MV-4-11 (cell line): ENCODE results near the gene P2RX1.

ENCODE experiments used
- DNase-seq: peaks from one replicate; lab custom pipeline; 2025; lab: John Stamatoyannopoulos, UW

The P2RX1 gene

DNA sequence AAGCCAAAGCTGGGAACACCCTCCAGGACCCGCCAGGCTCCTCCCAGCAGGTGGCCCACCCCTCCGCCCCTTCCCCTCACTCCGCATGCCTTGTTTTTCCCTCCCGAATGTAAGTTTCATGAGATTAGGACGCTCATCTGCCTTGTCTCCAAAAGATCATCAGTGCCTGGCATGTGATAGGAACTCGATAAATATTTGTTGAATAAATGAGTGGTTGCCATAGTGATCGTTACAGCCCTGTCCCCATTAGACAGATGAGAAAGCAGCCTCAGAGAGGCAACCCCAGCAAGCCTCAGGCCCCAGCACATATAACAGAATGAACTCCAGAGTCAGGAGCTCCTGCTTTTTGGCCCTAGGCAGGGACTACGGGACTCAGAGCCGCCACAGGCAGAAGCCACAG is 28.5 kb downstream of the P2RX1 start:
- DNase-seq = no peak

DNA sequence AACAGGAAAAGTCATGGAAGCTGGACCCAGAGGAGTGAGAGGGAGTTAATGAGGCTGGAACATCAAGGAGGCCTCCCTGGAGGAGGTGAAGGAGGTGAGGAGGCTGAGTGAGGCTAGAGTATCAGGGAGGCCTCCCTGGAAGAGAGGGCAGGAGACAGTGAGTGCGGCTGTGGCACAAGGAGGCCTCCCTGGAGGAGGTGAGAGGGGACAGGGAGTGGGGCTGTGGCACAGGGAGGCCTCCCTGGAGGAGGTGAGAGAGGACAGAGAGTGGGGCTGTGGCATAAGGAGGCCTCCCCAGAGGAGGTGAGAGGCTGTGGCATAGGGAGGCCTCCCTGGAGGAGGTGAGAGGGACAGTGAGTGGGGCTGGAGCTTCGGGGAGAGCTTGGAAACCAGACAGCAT is 28.9 kb downstream of the P2RX1 start:
- no peak for DNase-seq

DNA sequence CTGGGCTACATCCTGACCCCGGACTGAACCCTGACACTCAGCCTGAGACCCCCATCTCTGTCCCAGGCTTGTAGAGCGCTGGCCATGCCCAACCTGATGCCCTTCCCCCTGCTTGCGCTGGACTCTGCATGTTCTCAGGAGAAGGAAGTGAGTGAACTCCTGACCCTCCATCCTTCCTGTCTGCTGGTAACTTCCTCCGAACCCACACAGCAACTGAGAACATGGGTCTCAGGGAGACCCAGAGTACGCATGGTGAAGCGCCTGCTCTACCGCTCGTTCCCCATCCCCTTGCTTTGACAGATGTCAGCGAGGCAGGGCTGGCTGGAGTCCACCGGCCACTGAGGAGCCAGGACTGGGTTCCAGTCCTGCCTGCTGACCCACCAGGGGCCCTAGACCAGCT is 29.5 kb downstream of the P2RX1 start:
- peak; percentile 81 for DNase-seq

DNA sequence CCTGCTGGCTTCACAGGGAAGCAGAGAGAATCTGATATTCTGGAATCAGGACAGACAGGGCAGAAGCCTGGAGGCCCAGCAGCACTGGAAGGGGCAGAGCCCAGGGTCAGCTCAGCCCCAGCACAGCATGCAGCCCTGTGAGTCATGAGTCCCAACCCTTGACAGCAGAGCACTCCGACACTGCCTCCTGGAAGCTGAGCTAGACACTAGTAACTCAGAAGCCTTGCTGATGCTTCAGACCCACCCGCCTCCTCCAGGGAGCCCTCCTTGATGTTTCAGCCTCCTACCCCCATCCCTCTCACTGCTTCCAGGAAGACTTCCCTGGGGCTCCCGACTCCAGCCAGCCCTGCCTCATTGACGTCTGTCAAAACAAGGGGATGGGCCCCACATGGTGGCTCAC is 30.3 kb downstream of the P2RX1 start:
- peak; percentile 22 for DNase-seq

DNA sequence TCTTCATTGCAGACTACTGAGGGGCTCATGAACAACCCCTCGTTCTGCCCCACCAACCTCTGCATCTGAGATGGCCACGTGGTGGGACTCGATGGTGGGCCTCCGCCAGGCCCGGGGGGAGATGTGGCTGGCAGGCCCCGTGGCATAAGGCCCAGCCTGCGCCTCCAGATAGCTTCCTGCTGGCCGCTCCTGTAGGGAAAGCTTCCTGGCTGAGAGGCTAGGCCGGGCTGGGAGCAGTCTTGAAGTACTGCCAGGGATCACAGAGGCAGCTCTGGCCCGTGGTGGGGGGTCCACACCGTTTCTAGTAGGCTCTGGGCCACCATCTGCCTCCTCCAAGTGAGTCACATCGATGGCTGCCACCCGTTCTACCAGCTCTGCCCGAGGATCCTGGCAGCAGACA is 31.0 kb downstream of the P2RX1 start:
- DNase-seq = no peak

DNA sequence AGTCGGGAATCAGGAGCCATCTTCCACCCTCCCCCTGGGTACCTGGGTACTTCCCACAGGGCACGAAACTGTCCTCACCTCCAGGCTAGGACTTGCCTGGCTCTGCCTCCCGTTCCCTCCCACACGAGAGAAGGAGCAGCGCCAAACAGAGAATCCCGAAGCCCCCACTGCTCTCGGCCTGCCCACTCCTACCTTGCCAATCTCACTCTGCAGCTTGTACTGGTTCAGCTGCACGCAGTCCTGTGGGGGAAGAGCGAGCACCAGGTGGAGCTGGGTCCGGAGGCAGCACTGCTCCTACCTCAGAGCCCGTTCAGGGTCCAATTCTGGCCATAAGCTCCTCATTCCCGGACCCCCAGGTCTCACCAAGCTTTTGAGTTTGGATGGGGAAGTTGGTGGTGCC is 32.1 kb downstream of the P2RX1 start:
- no peak for DNase-seq

DNA sequence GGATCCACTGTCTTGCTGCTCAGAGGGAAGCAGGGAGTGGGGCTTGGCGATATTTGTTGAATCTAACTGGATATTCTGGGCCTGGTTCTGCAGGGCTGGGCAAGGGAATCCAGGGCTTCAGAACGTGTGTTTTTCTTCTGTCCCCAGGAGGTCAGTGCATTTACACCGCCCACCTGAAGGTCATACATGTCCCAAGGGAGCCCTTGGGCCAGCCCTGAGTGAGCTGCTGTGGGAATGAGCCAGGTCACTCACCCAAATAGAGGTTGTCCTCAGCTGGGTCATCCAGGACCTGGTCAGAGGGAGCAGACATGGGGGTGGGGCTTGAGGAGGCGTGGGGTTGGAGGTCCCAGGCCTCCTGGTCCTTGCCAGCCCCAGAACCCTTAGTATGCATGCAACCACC is 34.0 kb downstream of the P2RX1 start:
- DNase-seq = no peak

DNA sequence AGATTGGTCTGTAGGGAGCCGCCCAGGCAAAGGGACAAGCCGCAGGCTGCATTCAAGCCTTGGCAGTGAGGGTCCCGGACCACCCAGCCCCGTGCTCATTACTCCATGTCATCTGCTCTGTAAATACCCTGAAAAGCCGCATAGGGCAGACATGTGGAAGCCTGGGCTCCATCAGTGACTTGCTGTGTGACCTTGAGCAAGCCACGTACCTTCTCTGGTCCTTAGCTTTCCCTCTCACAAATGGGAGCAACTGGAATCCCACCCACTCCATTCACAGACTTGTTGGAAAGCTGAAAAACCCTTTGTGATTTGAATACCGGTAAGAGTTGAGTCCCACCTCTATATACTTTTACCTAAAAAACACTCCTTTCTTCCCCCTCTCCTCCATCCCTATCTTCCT is 35.3 kb downstream of the P2RX1 start:
- no peak for DNase-seq

DNA sequence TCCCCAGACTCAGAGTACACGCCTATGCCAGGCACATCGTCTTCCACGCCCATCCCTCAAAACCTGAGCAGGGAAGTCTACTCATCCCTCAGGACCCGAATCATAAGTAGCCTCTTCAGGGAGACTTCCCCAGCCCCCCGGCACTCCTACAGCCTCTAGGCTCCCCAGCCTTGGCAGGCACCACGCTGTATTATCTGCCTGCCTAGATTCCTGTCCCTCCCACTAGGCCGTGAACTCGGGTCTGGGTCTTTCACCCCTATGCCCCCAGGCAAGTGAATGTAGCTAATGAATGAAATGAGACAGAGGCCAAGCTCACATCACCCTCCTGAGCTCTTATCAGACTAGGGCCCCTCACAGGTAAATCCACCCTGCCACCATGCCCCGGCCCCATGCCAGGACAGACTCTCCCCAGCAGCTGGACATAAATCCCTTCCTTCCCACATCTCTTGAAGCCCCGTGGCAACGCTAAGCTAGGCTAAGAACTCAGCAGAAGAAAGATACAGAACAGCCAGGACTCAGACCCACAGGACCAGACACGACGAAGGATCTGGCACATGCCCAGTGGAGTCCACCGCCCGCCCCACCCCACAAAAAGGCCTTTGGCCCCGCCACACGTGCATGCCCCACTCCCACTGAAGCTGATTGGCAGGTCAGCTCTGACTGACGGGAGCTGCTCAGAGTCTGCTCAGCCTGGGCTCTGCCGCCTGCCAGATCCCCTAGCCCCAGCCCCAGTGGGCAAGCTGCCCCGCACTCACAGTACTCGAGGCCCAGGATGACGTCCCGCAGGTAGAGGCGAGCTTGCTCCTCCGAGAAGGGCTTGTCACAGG is 36.5 kb downstream of the P2RX1 start:
- no peak for DNase-seq

DNA sequence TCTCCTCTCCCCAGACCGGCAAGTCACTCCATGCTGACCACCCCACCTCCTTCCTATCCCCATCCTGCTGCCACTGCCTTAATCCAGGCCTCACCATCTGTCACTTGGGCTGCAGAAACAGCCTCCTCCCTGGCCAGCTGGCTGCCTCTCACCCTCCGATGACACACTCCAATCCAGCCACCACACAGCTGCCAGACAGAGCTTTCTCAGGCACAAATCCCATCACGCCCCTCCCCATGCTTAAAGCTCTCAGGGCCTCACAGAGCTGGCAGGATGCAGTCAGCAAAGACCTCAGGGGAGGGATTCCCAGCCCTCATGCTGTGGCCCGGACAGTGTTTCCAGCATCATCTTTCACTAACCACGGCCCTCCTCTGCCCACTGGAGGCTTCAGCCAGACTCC is 37.1 kb downstream of the P2RX1 start:
- peak; percentile 9 for DNase-seq

DNA sequence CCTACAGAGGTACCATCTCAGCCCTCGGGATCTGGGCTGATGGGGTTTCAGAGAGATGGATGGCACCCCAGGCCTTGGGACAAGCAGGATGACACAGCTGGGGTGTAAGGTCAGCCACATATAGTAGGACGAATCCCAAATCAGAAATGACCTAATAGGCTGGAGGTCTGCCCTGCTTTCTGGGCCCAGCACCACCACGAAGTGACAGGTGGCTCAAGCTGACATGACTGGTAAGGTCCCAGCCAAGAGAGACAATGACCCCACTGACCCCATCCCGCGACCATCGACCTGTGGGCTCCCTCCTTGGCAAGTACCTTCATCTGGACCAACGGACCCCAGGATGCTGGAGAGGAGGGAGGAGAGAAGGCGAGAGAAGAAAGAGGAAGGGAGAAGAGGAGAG is 39.0 kb downstream of the P2RX1 start:
- no peak for DNase-seq

DNA sequence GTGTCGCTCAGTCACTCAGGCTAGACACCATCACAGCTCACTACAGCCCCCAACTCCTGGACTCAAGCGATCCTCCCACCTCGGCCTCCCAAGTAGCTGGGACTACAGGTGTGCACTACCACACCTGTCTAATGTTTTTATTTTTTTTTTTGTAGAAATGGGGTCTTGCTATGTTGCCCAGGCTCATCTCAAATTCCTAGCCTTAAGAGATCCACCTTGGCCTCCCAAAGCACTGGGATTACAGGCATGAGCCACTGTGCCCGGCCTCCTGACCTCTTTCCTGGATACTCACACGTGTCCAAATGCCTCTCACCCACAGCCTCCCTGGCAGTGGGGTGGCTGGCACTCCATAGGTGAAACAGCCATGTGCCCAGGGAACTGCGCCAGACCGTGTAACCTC is 40.9 kb downstream of the P2RX1 start:
- no peak for DNase-seq

DNA sequence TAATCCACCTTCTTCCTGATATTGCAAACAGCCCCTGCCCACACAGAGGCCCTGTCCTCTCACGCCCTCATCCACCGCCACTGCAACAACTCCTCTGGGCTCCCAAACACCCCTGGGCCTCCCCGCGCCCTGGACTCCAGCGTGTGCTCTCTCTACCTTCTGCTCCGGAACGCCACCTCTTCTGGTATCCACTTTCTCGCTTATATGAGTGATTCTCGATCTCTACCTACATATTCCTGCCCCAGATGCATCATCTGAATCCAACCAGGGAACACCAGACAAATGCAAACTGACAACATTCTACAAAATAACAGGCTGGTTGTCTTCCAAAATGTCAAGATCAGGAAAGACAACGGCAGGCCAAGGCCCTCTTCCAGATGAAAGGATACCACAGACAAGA is 42.4 kb downstream of the P2RX1 start:
- DNase-seq = no peak

DNA sequence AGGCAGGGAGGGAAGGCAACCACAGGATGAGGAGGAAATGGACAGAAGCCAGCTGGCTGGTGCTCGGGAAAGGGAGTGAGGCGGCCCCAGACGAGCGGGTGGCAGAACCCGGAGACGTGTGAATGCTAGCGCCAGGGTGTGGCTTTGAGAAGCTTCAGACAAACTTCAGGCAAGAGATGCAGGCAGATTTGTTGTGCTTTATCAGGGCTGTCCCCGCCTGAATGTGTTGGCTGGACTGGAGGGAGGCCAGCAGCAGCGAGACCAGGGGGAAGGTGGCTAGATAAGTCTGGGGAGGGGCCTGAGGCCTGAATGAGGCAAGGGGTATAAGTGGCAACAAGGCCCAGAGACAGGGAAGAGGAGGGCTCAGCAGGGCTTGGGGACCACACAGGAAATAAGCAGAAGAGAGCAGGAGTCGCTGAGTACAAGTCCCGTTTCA is 45.4 kb downstream of the P2RX1 start:
- DNase-seq = no peak

DNA sequence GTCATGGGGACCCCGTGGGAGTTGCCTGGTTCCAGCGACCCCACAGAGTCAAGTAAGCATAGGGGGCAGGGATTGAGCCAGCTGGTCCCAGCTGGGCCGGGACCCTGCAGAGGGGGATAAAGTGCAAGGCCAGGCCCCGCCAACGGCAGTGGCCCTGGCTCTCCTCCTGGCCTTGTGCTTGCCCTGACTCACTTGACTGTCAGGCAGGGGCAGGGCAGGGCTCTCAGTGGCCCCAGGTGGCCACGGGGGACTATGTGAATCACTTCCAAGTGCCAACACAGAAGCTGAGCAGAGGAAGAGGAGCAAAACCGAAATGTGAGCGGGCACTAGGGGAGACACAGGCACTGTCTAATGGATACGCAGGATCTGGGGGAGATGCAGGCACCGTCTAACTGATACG is 48.7 kb downstream of the P2RX1 start:
- DNase-seq = no peak

DNA sequence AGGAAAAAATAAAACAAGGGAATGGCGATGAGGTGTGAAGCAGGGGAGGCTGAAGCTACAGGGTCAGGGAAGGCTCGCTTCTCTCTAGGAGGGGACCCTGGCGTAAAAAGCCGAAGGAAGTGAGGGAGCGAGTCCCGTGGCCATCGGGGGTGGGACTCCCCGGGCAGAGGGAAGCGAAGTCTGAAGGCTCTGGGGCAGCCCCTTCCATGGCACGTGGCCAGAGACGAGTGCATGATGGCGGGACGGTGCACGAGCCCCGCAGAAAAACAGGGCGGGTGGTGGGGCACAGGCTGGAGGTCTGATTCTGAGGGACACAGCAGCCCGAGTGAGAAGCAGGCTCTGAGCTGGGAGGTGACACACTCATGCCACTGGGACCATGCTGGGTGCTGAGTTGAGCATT is 49.2 kb downstream of the P2RX1 start:
- no peak for DNase-seq

DNA sequence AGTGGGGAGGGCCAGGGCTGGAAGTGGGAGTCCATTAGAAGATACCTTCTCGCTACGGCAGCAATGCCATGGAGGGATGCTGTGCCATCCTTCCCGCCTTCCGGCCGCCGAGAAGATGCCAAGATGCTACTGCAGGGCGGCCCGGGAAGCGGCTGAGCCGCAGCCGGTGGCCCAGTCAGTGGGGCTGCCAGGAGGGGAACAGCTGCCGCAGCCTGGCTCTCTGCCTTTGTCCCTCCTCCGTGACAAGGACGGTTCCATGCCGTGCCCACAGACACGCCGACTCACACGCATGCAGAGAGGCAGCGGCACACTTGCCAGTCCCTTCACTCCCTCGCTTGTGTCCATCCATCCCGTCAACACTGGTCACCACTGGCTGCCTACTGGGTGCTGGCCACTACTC is 50.0 kb downstream of the P2RX1 start:
- no peak for DNase-seq

DNA sequence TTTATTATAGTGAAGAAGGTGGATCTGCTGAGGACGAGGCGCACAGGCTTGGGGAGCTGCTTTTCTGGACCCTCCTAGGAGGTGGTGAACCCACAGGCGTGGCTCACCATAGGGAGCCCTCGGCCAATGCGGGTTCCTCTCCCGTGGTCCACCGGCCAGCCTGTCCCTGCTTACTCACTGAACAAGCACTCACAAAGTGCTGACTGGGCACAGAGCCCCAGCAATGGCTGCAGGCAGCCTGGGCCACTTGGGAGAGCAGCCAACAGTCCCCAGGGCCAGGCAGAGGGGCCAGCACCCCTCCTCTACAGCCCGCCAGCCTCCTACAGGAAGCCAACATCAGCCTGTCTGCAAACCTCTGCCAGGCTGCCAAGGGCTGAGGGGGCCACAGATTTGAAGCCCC is 51.1 kb downstream of the P2RX1 start:
- DNase-seq = no peak

DNA sequence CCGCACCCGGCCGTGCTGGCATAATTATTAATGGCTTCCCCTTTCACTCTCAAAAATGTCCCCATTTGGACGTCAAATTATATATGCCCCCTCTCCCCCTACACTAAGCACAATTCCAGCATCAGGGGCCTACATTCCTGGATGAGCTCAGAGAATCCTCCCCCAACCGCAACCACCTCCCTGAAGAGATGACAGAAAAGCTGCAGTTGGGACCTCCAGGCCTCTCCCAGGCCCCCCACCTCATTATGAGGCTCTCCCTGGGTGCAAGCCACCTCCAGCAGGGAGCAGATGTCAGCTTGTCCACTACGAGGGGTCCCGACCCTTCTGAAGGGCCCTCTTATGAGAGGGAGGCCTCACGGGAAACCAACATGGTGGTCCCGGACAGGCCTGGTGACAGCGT is 51.7 kb downstream of the P2RX1 start:
- DNase-seq = no peak

DNA sequence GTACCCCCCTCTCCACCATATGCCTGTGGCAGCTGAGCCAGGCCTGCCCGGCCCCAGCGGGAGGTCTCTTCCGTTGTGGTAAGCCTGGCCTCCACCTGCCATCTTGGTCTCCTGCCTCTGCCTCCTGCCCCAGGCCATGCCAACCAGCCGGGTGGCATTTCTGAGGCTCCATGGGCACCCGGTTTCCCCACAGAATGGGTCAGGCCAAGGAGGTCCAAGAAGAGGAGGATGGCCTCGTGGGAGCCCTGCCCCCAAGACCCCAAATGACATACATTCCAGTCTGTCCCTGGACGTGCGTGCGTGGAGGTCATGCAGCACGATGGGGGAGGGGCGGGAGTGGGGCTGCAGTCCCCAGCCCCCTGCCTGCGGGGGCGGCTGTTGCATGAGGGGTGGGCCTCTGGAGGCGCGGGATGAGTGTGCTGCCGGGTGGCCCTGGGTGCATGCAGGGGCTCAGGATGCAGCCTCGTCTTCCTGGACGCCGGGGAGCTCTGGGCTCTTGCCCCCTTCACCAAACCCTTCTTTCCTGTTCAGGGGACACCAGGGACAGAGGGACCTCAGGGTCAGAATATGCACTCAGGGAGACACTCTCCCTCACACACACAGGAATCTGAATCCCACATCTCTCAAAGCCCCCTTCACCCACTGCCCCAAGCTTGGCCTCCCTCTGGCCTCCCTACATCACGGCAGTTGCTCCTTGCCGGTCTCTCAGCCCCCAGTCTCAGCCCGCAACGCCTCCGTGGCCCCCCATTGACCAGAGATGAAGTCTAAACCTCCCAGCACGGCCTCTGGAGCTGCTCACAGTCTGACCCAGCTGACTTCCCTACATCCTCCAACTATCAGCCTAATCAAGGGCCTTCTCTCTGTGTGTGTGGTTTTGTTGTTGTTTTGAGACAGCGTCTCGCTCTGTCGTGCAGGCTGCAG is 54.2 kb downstream of the P2RX1 start:
- no peak for DNase-seq

DNA sequence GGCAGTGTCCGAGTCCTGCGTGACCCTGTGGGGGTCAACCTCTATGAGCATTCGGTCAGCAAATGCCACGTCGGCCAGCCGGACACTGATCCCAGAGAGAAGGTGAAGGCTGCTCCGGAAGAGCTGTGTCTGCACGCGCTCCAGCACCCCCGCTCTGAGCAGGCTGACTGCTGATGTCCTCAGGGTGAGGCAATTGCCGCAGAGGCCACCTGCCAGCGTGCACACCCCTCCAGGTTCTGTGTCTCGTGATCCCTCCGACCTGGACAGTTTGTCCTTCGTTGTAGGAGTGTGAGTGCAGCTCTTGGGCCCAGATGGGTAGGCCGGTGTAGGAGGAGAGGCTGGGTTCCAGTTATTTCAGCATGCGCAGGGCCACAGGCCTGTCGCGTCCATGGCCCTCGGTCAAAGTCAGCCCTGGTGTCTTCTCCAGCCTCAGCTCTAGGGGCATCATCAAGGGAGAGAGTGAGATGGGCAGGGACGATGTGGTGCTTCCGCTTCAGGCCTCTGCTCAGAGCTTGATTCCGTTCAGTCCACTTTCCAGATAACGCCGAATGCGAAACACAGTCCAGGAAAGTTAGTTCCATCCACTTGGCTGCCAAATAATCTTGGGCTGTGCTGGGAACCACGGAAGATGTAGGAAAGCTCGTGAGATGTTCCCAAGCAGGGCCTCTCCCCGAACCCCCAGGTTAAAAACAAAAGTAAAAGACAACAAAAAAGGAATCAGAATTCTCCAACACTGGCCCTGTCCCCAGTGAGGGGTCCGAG is 55.1 kb downstream of the P2RX1 start:
- DNase-seq = no peak

DNA sequence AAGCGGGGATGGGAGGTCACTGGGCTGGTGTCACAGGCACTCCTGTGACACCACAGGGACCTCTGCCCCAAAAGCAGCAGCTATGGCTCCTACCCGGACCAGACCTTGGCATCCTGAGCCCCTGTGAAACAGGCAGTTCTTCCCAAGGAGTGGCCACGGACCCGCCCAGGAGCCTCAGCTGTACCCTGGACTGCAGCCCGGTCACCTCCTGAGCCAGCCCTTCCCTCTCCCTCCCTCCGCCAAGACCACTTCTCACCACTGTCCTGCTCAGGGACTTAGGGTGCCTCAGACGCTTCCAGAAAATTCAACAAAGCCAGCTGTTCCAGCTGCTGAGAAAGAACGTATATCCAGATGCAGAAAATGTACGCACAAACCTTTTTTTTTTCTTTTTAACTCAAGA is 56.3 kb downstream of the P2RX1 start:
- no peak for DNase-seq
